Measurements from ENCODE around the gene DPP6.

DPP6 gene

GRCh38 chr7:154884348-154884920 is 832.2 kb downstream of the DPP6 start:
- H3K27ac ChIP-seq, result no peak overlapping the region
- TF ChIP-seq CTCF (conservative IDR thresholded peaks at IDR 0.05), result no peak

- no peak for TF ChIP-seq CTCF (conservative IDR thresholded peaks at IDR 0.05)
- no peak overlapping the region for H3K27ac ChIP-seq
Measured at GRCh38 chr7:154886591-154886990, 834.4 kb downstream of the DPP6 start.

- no peak for TF ChIP-seq CTCF (conservative IDR thresholded peaks at IDR 0.05)
- H3K27ac ChIP-seq, result no peak overlapping the region
Measured at GRCh38 chr7:154888690-154889089, 836.5 kb downstream of the DPP6 start.

- peak; percentile 2; the same call in 1 of the 2 replicates for TF ChIP-seq CTCF (conservative IDR thresholded peaks at IDR 0.05)
- no peak overlapping the region for H3K27ac ChIP-seq
Measured at GRCh38 chr7:154892459-154892858, 840.3 kb downstream of the DPP6 start.

GRCh38 chr7:154896076-154896475 is 843.9 kb downstream of the DPP6 start:
- no peak overlapping the region for H3K27ac ChIP-seq
- TF ChIP-seq CTCF (conservative IDR thresholded peaks at IDR 0.05), result no peak

GRCh38 chr7:154898973-154899855 is 847.0 kb downstream of the DPP6 start:
- no peak overlapping the region for H3K27ac ChIP-seq
- no peak for TF ChIP-seq CTCF (conservative IDR thresholded peaks at IDR 0.05)

GRCh38 chr7:154899862-154900261 is 847.7 kb downstream of the DPP6 start:
- no peak for TF ChIP-seq CTCF (conservative IDR thresholded peaks at IDR 0.05)
- H3K27ac ChIP-seq, result no peak overlapping the region

Measured in VCaP (cell line).